Cortex of kidney (tissue), 1 donor: Measurements from ENCODE around the gene CCDC61.

Source experiments
- DNase-seq: peaks from one replicate; lab custom pipeline; 2025; lab: John Stamatoyannopoulos, UW

The CCDC61 gene

GRCh38 chr19:45973553-45974338 lies 21.5 kb upstream of the CCDC61 start, which contains the start of gene NOVA2:
Gene NOVA2, minus strand, starts transcription at chr19:45973865. Its CDS starts 514 bp downstream, at chr19:45973351.
- no peak for DNase-seq

GRCh38 chr19:45975306-45976070 lies 19.8 kb upstream of the CCDC61 start:
- no peak for DNase-seq

- DNase-seq: no peak
These were observed 19.1 kb upstream of the CCDC61 start for GRCh38 chr19:45976178-45976577.

- DNase-seq: no peak
These were observed 17.1 kb upstream of the CCDC61 start for GRCh38 chr19:45978156-45978555.

- DNase-seq: no peak
These were observed 13.9 kb upstream of the CCDC61 start for GRCh38 chr19:45981350-45981749.

GRCh38 chr19:45985321-45985720 lies 9.9 kb upstream of the CCDC61 start:
- DNase-seq: no peak

GRCh38 chr19:45990113-45990728 lies 5.0 kb upstream of the CCDC61 start:
- DNase-seq: no peak

GRCh38 chr19:45994456-45994997 lies 740 bp upstream of the CCDC61 start:
- DNase-seq: no peak

- DNase-seq: no peak
These were observed 583 bp downstream of the CCDC61 start for GRCh38 chr19:45995715-45996385.

GRCh38 chr19:45996933-45997332 lies 1.7 kb downstream of the CCDC61 start:
- DNase-seq: no peak

GRCh38 chr19:45998834-45999233 lies 3.6 kb downstream of the CCDC61 start:
- DNase-seq: no peak

- no peak for DNase-seq
These were observed 4.4 kb downstream of the CCDC61 start for GRCh38 chr19:45999653-46000121.

- DNase-seq: no peak
These were observed 5.4 kb downstream of the CCDC61 start for GRCh38 chr19:46000491-46001246.

GRCh38 chr19:46002678-46003275 lies 7.5 kb downstream of the CCDC61 start:
- no peak for DNase-seq

- DNase-seq: no peak
These were observed 11.1 kb downstream of the CCDC61 start for GRCh38 chr19:46006411-46006810.

- no peak for DNase-seq
These were observed 14.6 kb downstream of the CCDC61 start for GRCh38 chr19:46009530-46010510.

- no peak for DNase-seq
These were observed 19.3 kb downstream of the CCDC61 start for GRCh38 chr19:46014534-46014933.

- DNase-seq: no peak
These were observed 19.8 kb downstream of the CCDC61 start for GRCh38 chr19:46014941-46015686.
